NCI-H510A treated with DMSO at 0.1 percent for 48 hours (cell line): Measurements from ENCODE around the gene TADA2A.
"Not testable (repeated sequence)": the region's sequence is repeated elsewhere in the genome, so short reads cannot be mapped to it uniquely, and the experiment has no call there.

Source experiments
- DNase-seq: peaks from one replicate; lab custom pipeline; 2025; lab: John Stamatoyannopoulos, UW

The TADA2A gene

DNA sequence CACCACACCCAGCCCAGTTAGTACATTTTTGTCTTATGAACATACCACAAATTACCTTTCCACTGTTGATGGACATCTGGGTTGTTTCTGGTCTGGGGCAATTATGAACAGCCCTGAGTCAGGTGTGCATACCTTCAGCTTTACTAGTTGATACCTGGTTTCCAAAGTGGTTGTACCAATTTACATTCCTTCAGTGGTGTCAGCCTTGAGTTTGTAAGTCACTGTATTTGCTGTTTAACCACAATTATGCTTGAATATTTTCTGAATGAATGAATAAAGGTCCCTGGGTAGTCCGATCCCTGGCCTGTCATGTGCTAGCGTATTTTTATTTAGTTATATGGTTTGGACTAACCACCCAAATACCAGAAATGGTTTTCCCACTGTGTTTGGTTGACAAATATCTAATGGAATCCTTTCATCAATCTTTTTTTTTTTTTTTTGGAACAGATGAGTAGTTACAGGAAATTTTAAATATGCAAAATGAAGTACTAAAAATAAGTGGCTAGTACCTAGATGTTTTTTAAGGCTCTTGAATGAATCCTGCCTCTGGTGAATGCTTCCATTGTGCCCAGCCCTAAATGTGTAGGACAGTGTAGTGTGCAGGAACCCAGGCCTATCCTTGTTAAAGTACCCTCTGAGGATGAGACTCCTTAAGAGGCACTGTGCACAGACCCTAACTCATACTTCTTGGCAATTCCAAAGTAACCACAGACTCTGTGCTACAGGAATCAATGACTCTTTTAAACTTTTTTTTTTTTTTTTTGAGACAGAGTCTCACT, 86.8 kb downstream of the TADA2A start:
- DNase-seq = no peak

GRCh38 chr17:37494401-37494831, 87.7 kb downstream of the TADA2A start:
- no peak for DNase-seq

DNA sequence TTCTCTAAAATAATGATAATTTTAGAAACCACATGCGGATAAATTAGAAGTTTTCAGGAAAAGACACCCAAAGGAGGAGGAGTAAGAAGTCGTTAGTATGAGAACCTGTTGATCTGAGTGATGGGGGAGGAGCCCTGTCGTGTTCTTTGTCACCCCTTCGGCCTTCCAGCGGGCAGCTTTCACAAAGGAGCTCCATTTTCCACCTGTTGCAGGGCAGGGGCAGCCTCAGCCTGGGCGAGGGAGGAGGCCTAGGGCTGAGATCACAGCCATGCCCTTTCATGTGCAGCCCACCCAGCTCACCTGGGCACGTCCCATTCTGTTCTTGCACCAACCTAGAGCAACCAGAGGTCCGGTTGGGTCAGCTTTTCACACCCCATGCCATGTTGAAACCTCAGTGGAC, 88.3 kb downstream of the TADA2A start:
- DNase-seq = no peak

- DNase-seq = no peak
These were observed 93.7 kb downstream of the TADA2A start for GRCh38 chr17:37500378-37500777.

- DNase-seq = no peak
These were observed 95.6 kb downstream of the TADA2A start for GRCh38 chr17:37502009-37502936.

DNA sequence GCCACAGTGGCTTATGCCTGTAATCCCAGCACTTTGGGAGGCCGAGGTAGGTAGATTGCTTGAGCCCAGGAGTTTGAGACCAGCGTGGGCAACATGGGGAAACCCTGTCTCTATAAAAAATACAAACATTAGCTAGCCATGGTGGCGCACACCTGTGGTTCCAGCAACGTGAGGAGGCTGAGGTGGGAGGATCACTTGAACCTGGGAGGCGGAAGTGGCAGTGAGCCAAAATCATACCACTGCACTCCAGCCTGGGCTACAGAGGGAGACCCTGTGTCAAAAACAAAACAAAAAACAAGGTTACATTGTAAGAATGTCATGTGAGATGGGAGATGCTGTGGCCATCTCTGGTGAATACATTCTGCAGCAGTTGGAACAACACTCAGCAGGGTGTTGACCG, 96.5 kb downstream of the TADA2A start:
- DNase-seq = no peak

DNA sequence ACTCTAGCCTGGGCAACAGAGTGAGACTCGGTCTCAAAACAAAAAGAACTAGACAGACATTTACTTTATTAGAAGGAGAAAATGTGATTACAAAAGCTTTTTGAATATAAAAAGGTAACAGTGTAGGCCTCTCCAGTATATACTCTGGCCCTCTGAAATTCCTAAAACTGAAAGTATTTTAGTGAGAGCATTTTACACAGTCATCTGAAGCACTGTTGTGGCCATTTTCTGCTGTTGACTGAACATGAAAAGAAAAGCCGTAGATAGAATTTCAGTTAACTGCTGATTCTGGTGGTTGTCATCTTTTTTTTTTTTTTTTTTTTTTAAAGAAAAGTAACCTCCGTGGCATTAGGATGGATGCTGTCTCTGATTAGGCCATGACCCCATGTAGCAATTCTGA, 98.6 kb downstream of the TADA2A start:
- DNase-seq = no peak

DNA sequence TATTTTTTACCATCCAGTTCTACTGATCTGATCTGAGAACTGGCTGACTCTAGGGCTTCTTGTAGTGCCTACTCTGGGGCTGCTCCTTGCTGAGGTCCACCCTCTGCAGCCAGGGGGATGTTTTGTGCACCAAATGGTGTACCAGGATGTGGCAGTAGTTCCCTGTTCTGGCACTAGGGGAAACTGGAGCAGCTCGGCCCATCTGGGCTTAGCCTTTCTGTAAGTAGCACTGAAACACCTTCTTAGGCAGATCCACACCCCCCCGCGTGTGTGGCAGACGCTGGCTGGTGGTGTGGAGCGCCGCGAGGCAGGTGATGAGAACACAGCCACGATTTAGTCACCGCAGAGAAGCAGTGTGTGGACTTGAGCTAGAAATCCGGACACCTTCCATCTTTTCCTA, 100.0 kb downstream of the TADA2A start:
- peak; percentile 32 for DNase-seq

GRCh38 chr17:37507111-37507510, 100.4 kb downstream of the TADA2A start:
- DNase-seq = no peak

GRCh38 chr17:37510056-37510455, 103.4 kb downstream of the TADA2A start:
- DNase-seq = no peak

GRCh38 chr17:37511642-37512041, 105.0 kb downstream of the TADA2A start:
- DNase-seq = not testable (repeated sequence)

GRCh38 chr17:37512442-37513068, 105.9 kb downstream of the TADA2A start:
- no peak for DNase-seq

DNA sequence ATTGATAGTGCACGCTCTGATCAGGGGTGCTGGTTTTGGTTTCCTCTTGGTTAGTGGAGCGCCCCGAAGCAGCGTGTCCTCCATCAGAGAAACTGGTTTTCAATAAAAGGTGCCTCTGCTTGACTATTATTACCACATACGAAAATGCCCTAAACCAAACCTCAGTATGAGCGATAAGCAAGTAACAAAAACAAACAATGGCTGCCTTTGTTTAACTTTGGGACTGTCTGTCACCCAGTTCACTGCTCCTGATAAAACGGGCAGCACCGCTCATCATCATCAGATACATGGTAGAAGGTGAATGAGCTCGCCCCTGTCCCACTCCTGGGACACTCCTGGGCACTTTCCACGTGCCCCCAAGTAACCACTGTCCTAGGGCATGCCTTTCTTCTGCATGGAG, 107.0 kb downstream of the TADA2A start:
- no peak for DNase-seq

GRCh38 chr17:37516127-37516571, 109.5 kb downstream of the TADA2A start:
- no peak for DNase-seq

GRCh38 chr17:37517881-37518280, 111.2 kb downstream of the TADA2A start:
- DNase-seq = no peak

DNA sequence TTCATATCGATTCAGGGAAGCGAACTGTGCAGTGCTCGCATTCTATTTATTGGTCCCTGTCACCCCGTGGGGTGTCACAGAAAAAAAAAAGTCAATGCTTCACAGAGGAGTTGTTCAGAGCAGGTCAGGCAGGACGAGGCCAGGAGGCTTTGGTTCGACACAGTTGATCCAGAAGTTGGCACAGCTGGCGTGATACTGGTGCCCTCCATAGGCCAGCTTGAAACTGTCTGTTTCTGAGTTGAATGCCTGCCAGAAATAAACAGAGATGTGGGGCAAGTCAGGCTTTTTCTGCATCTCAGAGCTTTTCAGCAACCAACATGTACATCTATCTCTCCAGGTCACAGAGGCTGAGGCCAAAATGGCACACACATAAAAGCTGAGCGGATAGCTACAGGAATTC, 112.1 kb downstream of the TADA2A start:
- DNase-seq = no peak

- DNase-seq = no peak
These were observed 112.7 kb downstream of the TADA2A start for GRCh38 chr17:37519251-37519985.

GRCh38 chr17:37520174-37520573, 113.5 kb downstream of the TADA2A start:
- no peak for DNase-seq

- DNase-seq = no peak
These were observed 115.1 kb downstream of the TADA2A start for GRCh38 chr17:37521821-37522220.

GRCh38 chr17:37523715-37524219, 117.1 kb downstream of the TADA2A start:
- no peak for DNase-seq

DNA sequence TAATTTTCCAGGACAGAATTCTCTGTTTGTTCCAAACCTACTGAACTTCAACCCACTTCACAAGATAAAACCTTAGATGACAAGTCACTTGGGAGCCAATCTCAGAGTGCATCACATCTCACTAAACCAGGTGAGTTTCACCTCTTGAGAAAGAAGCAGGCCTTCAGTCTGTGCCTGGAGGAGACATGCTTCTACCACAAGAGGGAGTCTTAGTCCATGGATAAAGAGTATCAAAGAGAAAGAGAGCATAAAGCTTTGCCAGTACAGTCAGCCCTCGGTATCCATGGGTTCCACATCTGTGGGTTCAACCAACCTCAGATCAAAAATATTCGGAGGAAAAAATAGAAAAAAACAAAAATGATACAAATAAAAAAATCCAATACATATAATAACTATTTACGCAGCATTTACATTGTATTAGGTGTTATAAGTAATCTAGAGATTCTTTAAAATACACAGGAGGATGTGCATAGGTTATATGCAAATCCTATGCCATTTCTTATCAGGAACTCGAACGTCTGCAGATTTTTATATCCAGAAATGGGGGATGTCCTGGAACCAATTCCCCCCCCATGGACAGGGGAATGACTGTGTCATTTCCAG, 120.7 kb downstream of the TADA2A start:
- DNase-seq = peak; percentile 62
